ENCODE results near the gene CDH8. TPM values are rescaled to one million over a fixed set of nuclear protein-coding genes. Genes with fewer than 3 reads are reported as not detected.
"Not testable (repeated sequence)": the region's sequence is repeated elsewhere in the genome, so short reads cannot be mapped to it uniquely, and the experiment has no call there.

CDH8 gene
- total and polyA plus RNA-seq, 4 donors = 0.33 to 15.4 (median 3.7) TPM

DNA sequence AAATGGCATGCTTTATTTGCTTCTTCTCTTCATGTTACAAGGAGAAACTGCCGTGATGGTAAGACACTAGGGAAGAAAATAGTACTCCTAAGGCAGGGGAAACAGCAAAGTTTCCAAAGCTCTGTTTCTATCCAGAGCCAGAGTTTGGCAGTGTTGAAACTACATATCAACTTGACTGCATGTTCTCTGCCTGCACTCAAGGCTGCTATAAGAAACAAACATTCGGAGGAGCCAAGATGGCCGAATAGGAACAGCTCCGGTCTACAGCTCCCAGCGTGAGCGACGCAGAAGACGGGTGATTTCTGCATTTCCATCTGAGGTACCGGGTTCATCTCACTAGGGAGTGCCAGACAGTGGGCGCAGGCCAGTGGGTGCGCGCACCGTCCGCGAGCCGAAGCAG, 254.4 kb downstream of the CDH8 start:
- DNase-seq; H3K9me3 ChIP-seq (ENCODE audit: control insufficient read depth, low read length); H3K27ac ChIP-seq (ENCODE audit: low read depth in 1 of 2, low read length in 2 of 2); ATAC-seq (ENCODE audit: low FRiP score); H3K27me3 ChIP-seq (ENCODE audit: control insufficient read depth in 1 of 2, insufficient read depth in 2 of 2, low read length in 1 of 2); H3K36me3 ChIP-seq (ENCODE audit: control insufficient read depth in 1 of 2, insufficient read depth in 2 of 2, low read length in 1 of 2); H3K4me3 ChIP-seq (ENCODE audit: low read length in 2 of 2); intact Hi-C loops (cut with DNase I); H3K4me1 ChIP-seq (ENCODE audit: control insufficient read depth in 1 of 2, insufficient read depth in 2 of 2, low read length in 2 of 2): not testable (repeated sequence)
- 91 to 95% methylated on average over 15 to 16 of the region's 16 CpGs for WGBS, 2 donors

DNA sequence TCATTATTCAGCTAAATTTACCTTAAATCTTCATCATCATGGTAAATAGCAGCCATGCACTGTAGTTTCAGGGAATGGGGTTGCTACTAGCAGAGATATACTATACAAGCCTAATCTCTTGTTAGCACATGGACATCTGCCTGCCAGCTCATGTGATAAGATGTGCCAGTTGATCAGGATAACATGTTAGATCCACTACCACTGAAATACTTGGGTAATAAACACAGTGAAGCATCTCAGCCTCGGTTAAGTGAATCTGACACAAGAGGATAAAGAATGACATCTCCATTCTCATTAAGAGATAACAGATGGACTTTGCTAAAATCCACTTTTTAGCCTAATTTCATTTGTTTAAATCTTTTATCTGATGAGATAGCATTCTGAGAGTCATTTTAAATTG, 256.1 kb downstream of the CDH8 start:
- ATAC-seq (ENCODE audit: low FRiP score) (no peak), DNase-seq (no peak)
- intact Hi-C loops (cut with DNase I) = no loop called here
- no peak overlapping the region for H3K27ac ChIP-seq (ENCODE audit: low read depth in 1 of 2, low read length in 2 of 2)
- no peaks in the 10 kb centered on the region for H3K27me3 ChIP-seq (ENCODE audit: control insufficient read depth in 1 of 2, insufficient read depth in 2 of 2, low read length in 1 of 2)
- no peaks in the 10 kb centered on the region for H3K9me3 ChIP-seq (ENCODE audit: control insufficient read depth, low read length)
- WGBS, 2 donors = 67 to 69% methylated on average over 1 of the region's 1 CpG
- no peaks in the 10 kb centered on the region for H3K4me1 ChIP-seq (ENCODE audit: control insufficient read depth in 1 of 2, insufficient read depth in 2 of 2, low read length in 2 of 2)
- no peak overlapping the region for H3K4me3 ChIP-seq (ENCODE audit: low read length in 2 of 2)
- no peaks in the 10 kb centered on the region for H3K36me3 ChIP-seq (ENCODE audit: control insufficient read depth in 1 of 2, insufficient read depth in 2 of 2, low read length in 1 of 2)

DNA sequence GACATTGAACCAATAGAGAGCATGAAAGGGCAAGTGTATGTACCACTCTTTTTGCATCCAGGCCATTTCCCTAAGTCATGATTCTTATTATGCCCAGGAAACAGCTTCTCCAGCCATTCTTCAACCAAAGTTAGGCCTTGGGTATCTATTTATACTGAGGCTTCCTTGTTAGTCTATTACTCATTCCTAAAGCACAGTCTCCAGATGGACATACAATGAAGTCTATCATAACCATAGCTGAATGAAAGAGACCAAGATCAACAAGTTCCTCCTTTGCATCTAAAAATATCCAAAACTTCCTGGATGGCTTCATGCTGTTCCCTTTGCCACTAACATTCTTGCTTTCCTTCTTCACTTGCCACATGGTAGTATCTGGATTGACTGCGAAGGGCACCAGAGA, 265.9 kb downstream of the CDH8 start:
- peaks cover 3 to 4% of the 10 kb centered on the region in 2 donors for H3K4me1 ChIP-seq (ENCODE audit: control insufficient read depth in 1 of 2, insufficient read depth in 2 of 2, low read length in 2 of 2)
- no peaks in the 10 kb centered on the region for H3K27me3 ChIP-seq (ENCODE audit: control insufficient read depth in 1 of 2, insufficient read depth in 2 of 2, low read length in 1 of 2)
- 60 to 81% methylated on average over 1 of the region's 1 CpG for WGBS, 2 donors
- ATAC-seq (ENCODE audit: low FRiP score) (no peak), DNase-seq (no peak)
- intact Hi-C loops (cut with DNase I) = no loop called here
- H3K27ac ChIP-seq (ENCODE audit: low read depth in 1 of 2, low read length in 2 of 2) = no peak overlapping the region
- H3K9me3 ChIP-seq (ENCODE audit: control insufficient read depth, low read length) = no peaks in the 10 kb centered on the region
- no peak overlapping the region for H3K4me3 ChIP-seq (ENCODE audit: low read length in 2 of 2)
- no peaks in the 10 kb centered on the region for H3K36me3 ChIP-seq (ENCODE audit: control insufficient read depth in 1 of 2, insufficient read depth in 2 of 2, low read length in 1 of 2)

DNA sequence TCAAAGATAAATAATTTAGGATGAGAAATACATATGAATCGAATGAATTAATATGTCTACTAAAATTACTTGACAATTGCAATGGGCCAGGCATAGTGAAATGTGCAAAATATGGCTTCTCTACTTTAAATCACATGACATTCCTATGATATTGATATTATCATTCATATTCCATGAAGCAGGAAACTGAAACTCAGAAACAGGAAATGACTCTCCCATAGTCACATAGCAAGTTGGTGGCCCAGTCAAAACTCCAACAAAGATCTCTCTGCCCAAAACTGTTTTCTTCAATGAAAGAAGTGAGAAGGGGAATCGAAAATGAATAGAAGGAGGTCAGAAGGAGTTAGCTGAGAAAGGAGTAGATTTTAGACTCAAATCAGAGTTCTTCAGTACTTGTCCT, 272.2 kb downstream of the CDH8 start:
- no peaks in the 10 kb centered on the region for H3K9me3 ChIP-seq (ENCODE audit: control insufficient read depth, low read length)
- intact Hi-C loops (cut with DNase I) = no loop called here
- no peak for ATAC-seq (ENCODE audit: low FRiP score)
- H3K4me3 ChIP-seq (ENCODE audit: low read length in 2 of 2) = no peak overlapping the region
- no peak for DNase-seq
- H3K27ac ChIP-seq (ENCODE audit: low read depth in 1 of 2, low read length in 2 of 2) = no peak overlapping the region
- no peaks in the 10 kb centered on the region for H3K4me1 ChIP-seq (ENCODE audit: control insufficient read depth in 1 of 2, insufficient read depth in 2 of 2, low read length in 2 of 2)
- no peaks in the 10 kb centered on the region for H3K36me3 ChIP-seq (ENCODE audit: control insufficient read depth in 1 of 2, insufficient read depth in 2 of 2, low read length in 1 of 2)
- 83 to 94% methylated on average over 2 of the region's 2 CpGs for WGBS, 2 donors
- H3K27me3 ChIP-seq (ENCODE audit: control insufficient read depth in 1 of 2, insufficient read depth in 2 of 2, low read length in 1 of 2) = no peaks in the 10 kb centered on the region

DNA sequence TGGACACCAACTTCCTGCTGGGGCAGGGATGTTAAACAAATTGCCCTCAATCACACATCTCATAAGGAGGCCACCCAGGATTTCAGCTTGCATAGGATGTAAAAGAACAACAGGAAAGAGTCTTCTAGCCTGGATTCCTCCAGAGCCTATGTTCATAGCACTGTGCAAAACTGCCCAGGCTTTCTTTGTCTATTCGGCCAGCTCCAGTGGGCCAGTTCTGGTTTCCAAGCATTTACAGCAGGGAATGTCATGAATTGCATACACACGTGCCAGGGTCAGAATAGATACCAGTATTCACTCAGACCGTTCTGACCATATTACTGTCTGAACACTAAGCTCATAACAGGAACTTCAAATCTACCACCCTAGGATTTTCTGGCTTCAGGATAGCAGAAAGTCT, 273.2 kb downstream of the CDH8 start:
- Histone ChIP-seq H3K9me3 (ENCODE audit: control insufficient read depth, low read length) (no peaks in the 10 kb centered on the region), H3K4me1 (ENCODE audit: control insufficient read depth in 1 of 2, insufficient read depth in 2 of 2, low read length in 2 of 2) (no peaks in the 10 kb centered on the region), H3K27me3 (ENCODE audit: control insufficient read depth in 1 of 2, insufficient read depth in 2 of 2, low read length in 1 of 2) (no peaks in the 10 kb centered on the region), H3K27ac (ENCODE audit: low read depth in 1 of 2, low read length in 2 of 2) (no peak overlapping the region), H3K36me3 (ENCODE audit: control insufficient read depth in 1 of 2, insufficient read depth in 2 of 2, low read length in 1 of 2) (no peaks in the 10 kb centered on the region), H3K4me3 (ENCODE audit: low read length in 2 of 2) (no peak overlapping the region)
- no peak for ATAC-seq (ENCODE audit: low FRiP score)
- intact Hi-C loops (cut with DNase I) = no loop called here
- WGBS, 2 donors = 67 to 72% methylated on average over 3 of the region's 3 CpGs
- DNase-seq = no peak

DNA sequence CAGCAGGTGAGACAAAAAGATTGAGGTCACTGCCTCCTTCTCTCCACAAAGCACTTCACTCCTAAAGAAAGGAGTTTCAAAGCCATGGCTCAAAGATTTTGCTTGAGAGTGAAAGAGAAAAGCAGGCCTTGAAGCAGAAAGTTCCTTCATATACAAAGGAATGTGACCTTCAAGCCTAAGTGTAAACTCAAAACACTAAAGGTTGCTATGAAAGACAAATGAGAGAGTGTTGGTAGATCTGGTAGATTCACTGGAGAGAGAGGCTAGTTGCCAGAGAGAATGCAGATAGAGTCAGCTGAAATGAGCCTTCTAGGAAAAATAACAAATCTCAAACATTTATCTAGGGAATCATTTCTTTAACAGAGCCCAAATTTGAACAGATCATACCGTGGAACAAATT, 305.2 kb downstream of the CDH8 start:
- Histone ChIP-seq H3K36me3 (ENCODE audit: control insufficient read depth in 1 of 2, insufficient read depth in 2 of 2, low read length in 1 of 2) (no peaks in the 10 kb centered on the region), H3K27ac (ENCODE audit: low read depth in 1 of 2, low read length in 2 of 2) (no peak overlapping the region), H3K4me1 (ENCODE audit: control insufficient read depth in 1 of 2, insufficient read depth in 2 of 2, low read length in 2 of 2) (no peaks in the 10 kb centered on the region), H3K4me3 (ENCODE audit: low read length in 2 of 2) (no peak overlapping the region), H3K9me3 (ENCODE audit: control insufficient read depth, low read length) (no peaks in the 10 kb centered on the region), H3K27me3 (ENCODE audit: control insufficient read depth in 1 of 2, insufficient read depth in 2 of 2, low read length in 1 of 2) (no peaks in the 10 kb centered on the region)
- DNase-seq (no peak), ATAC-seq (ENCODE audit: low FRiP score) (no peak)
- intact Hi-C loops (cut with DNase I) = no loop called here
- whole genome bisulfite sequencing, 2 donors = 31 to 44% methylated on average over 1 of the region's 1 CpG

DNA sequence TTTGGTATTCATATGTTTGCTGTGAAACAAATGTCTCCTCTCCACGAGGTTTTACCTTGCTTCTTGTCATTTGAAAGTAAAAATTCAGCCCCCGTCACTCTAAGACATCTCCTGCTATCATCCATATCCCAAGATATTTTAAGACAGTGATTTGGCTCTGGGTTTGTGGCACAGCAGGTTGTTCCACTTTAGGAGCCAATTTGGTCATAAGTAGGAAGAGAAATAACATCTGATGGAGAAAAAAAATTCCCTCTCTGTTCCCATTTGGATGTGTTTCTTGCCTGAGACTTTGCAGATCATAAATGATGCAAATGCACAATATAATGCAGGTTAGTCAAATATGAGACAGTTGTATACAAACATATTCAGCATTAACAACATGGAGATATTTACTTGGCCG, 309.5 kb downstream of the CDH8 start:
- H3K4me3 ChIP-seq (ENCODE audit: low read length in 2 of 2) = no peak overlapping the region
- DNase-seq (no peak), ATAC-seq (ENCODE audit: low FRiP score) (no peak)
- no peak overlapping the region for H3K27ac ChIP-seq (ENCODE audit: low read depth in 1 of 2, low read length in 2 of 2)
- intact Hi-C loops (cut with DNase I) = no loop called here
- H3K9me3 ChIP-seq (ENCODE audit: control insufficient read depth, low read length) = no peaks in the 10 kb centered on the region
- H3K4me1 ChIP-seq (ENCODE audit: control insufficient read depth in 1 of 2, insufficient read depth in 2 of 2, low read length in 2 of 2) = no peaks in the 10 kb centered on the region
- WGBS, 2 donors = 81 to 83% methylated on average over 3 of the region's 3 CpGs
- H3K36me3 ChIP-seq (ENCODE audit: control insufficient read depth in 1 of 2, insufficient read depth in 2 of 2, low read length in 1 of 2) = no peaks in the 10 kb centered on the region
- H3K27me3 ChIP-seq (ENCODE audit: control insufficient read depth in 1 of 2, insufficient read depth in 2 of 2, low read length in 1 of 2) = no peaks in the 10 kb centered on the region

DNA sequence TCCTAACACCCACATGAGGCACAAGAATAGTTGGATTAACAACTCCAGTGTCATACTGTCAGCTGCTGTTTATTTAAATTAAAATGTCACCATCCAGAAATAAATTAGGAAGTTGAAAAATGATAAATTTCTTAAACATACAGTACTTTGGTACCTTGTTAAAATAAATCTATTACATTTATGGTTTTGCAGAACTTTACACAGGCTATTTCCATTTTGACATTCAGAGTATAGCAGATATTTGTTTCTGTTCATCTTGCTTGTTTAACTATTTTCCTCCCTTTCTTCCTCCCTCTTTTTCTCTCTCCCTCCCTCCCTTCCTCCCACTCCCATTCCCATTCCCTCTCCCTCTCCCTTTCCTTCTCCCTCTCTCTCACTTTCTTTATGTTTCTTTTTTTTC, 310.1 kb downstream of the CDH8 start:
- no peak overlapping the region for H3K4me3 ChIP-seq (ENCODE audit: low read length in 2 of 2)
- H3K27ac ChIP-seq (ENCODE audit: low read depth in 1 of 2, low read length in 2 of 2) = no peak overlapping the region
- no peaks in the 10 kb centered on the region for H3K36me3 ChIP-seq (ENCODE audit: control insufficient read depth in 1 of 2, insufficient read depth in 2 of 2, low read length in 1 of 2)
- DNase-seq (no peak), ATAC-seq (ENCODE audit: low FRiP score) (no peak)
- H3K27me3 ChIP-seq (ENCODE audit: control insufficient read depth in 1 of 2, insufficient read depth in 2 of 2, low read length in 1 of 2) = no peaks in the 10 kb centered on the region
- intact Hi-C loops (cut with DNase I) = no loop called here
- H3K9me3 ChIP-seq (ENCODE audit: control insufficient read depth, low read length) = no peaks in the 10 kb centered on the region
- H3K4me1 ChIP-seq (ENCODE audit: control insufficient read depth in 1 of 2, insufficient read depth in 2 of 2, low read length in 2 of 2) = no peaks in the 10 kb centered on the region

DNA sequence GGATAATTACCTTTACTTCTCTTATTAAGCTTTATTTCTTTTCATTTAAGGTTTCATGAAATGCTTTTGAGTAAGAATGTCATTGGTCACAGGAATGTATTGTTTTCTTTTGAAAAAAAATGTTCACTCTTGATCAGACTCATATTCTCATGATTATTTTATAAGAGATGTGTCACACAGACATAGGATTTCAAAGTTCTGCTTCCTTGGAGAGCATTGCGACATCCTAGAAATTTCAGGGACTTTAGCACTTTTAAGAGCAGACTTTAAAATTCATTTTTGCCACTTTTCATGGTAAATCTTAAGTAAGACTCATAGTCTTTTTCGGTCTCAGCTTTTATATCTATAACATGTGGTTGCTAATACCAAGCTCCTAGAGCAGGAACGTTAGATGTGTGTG, 314.7 kb downstream of the CDH8 start:
- no peaks in the 10 kb centered on the region for H3K27me3 ChIP-seq (ENCODE audit: control insufficient read depth in 1 of 2, insufficient read depth in 2 of 2, low read length in 1 of 2)

More for the DNA sequence above, 314.7 kb downstream of the CDH8 start:
- ATAC-seq (ENCODE audit: low FRiP score) = no peak
- Histone ChIP-seq H3K4me1 (ENCODE audit: control insufficient read depth in 1 of 2, insufficient read depth in 2 of 2, low read length in 2 of 2) (no peaks in the 10 kb centered on the region), H3K27ac (ENCODE audit: low read depth in 1 of 2, low read length in 2 of 2) (no peak overlapping the region), H3K9me3 (ENCODE audit: control insufficient read depth, low read length) (no peaks in the 10 kb centered on the region), H3K36me3 (ENCODE audit: control insufficient read depth in 1 of 2, insufficient read depth in 2 of 2, low read length in 1 of 2) (no peaks in the 10 kb centered on the region), H3K4me3 (ENCODE audit: low read length in 2 of 2) (no peak overlapping the region)
- 69 to 76% methylated on average over 3 of the region's 3 CpGs for WGBS, 2 donors
- intact Hi-C loops (cut with DNase I) = no loop called here
- DNase-seq = no peak

Data from aorta (tissue), 5 donors.